Measurements from ENCODE around the gene ZDHHC14. TPM values are rescaled to one million over a fixed set of nuclear protein-coding genes. Genes with fewer than 3 reads are reported as not detected.

ZDHHC14 gene
- total and polyA plus RNA-seq, 2 of the 8 experiments (the other 6 are each of a cell fraction or from before 2014, with no cell fraction given), result 2.9 to 5.3 TPM

DNA sequence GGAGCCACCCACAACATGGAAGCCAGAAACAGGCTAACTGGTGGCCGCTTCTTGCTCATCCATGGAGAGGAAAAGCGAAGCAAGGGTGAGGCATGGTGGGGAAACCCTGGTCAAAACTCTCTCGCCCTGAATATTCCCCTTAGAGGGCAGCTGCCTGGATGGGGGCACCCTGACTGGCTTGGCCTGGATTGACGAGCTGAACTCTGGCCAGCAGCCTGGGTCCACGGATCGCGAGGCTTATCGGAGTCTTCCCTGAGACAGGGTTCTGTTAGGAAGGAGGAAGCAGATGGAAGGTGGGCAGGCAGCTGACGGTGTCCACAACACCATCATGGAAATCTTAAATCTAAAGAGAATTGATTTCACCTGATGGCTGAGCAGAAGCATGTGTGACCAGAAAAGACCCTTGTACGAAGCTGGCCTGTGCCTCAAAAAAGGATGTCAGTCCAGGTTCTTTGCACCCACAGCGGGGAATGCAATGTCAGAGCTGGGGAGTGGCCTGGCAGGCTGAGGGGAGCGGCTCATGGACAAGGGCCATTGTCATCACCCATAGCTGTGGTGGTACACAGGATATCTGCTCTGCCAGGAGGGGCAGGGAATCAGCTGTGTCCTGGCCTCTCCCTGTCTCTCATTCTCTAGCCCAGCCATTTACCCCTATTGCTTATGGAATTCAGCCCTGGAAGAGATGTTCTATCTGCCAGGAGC, 332.6 kb downstream of the ZDHHC14 start:
- CTCF ChIA-PET (ENCODE audit: partially characterized antibody), result interaction anchor here (0.5 to 2.8 kb wide), 3 partner anchors 18 to 44 kb away, joined by 4 to 15 read pairs (median 5); no protein-coding TSS in a partner anchor
- Histone ChIP-seq H3K14ac (ENCODE audit: insufficient read length) (no peak overlapping the region), H3K23ac (ENCODE audit: insufficient read length) (no peak overlapping the region), H4K20me1 (replicated peaks in 1 of 2; ENCODE audit: control insufficient read depth in 1 of 2, insufficient read depth in 2 of 2, low read length in 2 of 2) (no peaks in the 10 kb centered on the region), H4K8ac (ENCODE audit: extremely low read depth, insufficient read depth, low read length) (no peak overlapping the region), H3K4me3 (ENCODE audit: extremely low read depth in 1 of 4, insufficient read depth in 2 of 4, low read depth in 3 of 4, low read length in 4 of 4) (no peak overlapping the region), H2AK5ac (ENCODE audit: low read depth, low read length) (peak overlapping the region; percentile 77; the same call in 1 of the 2 replicates), H2BK5ac (ENCODE audit: low read depth, low read length) (no peak overlapping the region; the same call in 1 of the 2 replicates), H3K23me2 (ENCODE audit: low read depth, low read length) (no peaks in the 10 kb centered on the region; the same call in 1 of the 2 replicates), H3K36me3 (ENCODE audit: control insufficient read depth in 2 of 4, insufficient read depth in 4 of 4, low read length in 3 of 4) (no peaks in the 10 kb centered on the region), H4K5ac (ENCODE audit: insufficient read length, low read depth, low read length) (no peak overlapping the region), H3K4ac (replicated peaks; ENCODE audit: insufficient read length, low read depth, low read length) (no peak overlapping the region), H2BK12ac (ENCODE audit: low read depth, low read length) (peak overlapping the region; percentile 94; the same call in 1 of the 2 replicates), H2BK15ac (ENCODE audit: low read length) (0 out of 2 replicates have a peak overlapping the region, but pooled peaks have one; percentile 0), H3K56ac (replicated peaks; ENCODE audit: insufficient read length, low read depth, low read length) (no peak overlapping the region), H3K9ac (replicated peaks in 1 of 4; ENCODE audit: extremely low read depth in 1 of 4, low read depth in 3 of 4, low read length in 3 of 4) (no peak overlapping the region), H3K79me1 (ENCODE audit: low read depth, low read length) (no peaks in the 10 kb centered on the region), H3K18ac (ENCODE audit: extremely low read depth, low read length) (peak overlapping the region; percentile 55), H3K4me2 (ENCODE audit: insufficient read depth in 1 of 2, low read depth in 2 of 2, low read length in 2 of 2) (no peak overlapping the region), H2AFZ (ENCODE audit: low read length) (no peak overlapping the region), H3K9me3 (ENCODE audit: insufficient read depth in 2 of 2, low read depth in 1 of 2, low read length in 1 of 2) (no peaks in the 10 kb centered on the region), H2BK120ac (replicated peaks; ENCODE audit: low read depth, low read length) (no peak overlapping the region), H3K4me1 (replicated peaks in 1 of 4; ENCODE audit: control insufficient read depth in 3 of 4, insufficient read depth in 4 of 4, low read length in 3 of 4) (peaks cover 3 to 13% (median 9%) of the 10 kb centered on the region in 4 experiments; a peak in 5 of 7 replicates), H3K79me2 (ENCODE audit: control insufficient read depth in 1 of 2, insufficient read depth in 2 of 2, low read length in 2 of 2) (no peaks in the 10 kb centered on the region), H3K27ac (ENCODE audit: low read depth, low read length) (no peak overlapping the region), H3K27me3 (replicated peaks in 1 of 4; ENCODE audit: control insufficient read depth in 3 of 4, extremely low read depth in 1 of 4, insufficient read depth in 3 of 4, low read length in 3 of 4) (peaks cover 0 to 2% (median 0%) of the 10 kb centered on the region in 4 experiments; a peak in 1 of 7 replicates), H4K91ac (replicated peaks; ENCODE audit: insufficient read length, low read length) (no peak overlapping the region), H2BK20ac (ENCODE audit: low read length) (peak overlapping the region; percentile 90; the same call in 1 of the 2 replicates)
- no peak for TF ChIP-seq TBP (IDR thresholded peaks at IDR 0.05; ENCODE audit: low read depth, low read length)
- TF ChIP-seq, protein P1, sequence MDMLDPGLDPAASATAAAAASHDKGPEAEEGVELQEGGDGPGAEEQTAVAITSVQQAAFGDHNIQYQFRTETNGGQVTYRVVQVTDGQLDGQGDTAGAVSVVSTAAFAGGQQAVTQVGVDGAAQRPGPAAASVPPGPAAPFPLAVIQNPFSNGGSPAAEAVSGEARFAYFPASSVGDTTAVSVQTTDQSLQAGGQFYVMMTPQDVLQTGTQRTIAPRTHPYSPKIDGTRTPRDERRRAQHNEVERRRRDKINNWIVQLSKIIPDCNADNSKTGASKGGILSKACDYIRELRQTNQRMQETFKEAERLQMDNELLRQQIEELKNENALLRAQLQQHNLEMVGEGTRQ (IDR thresholded peaks at IDR 0.05; ENCODE audit: low read length), result no peak
- DNase-seq (ENCODE audit: low read depth in 1 of 2, low spot score in 2 of 2) (no peak), FAIRE-seq (no peak)
- WGBS, 2 experiments (ENCODE audit: extremely low coverage in 1 of 2, insufficient coverage in 1 of 2, insufficient read length in 1 of 2, insufficient replicate concordance in 2 of 2, low coverage in 1 of 2, low lambda C conversion rate in 2 of 2, missing lambda C conversion rate in 1 of 2), result 93% methylated on average over 12 of the region's 12 CpGs; no CpG with 5 or more reads in 1 of the 2 experiments
- POLR2A ChIA-PET (ENCODE audit: partially characterized antibody), result no interaction called here
